WTC11 (cell line): ENCODE measurements around the gene GNG13. TPM values are rescaled to one million over a fixed set of nuclear protein-coding genes. Genes with fewer than 3 reads are reported as not detected.

Experiments
- ATAC-seq: fragments of 200-7000 bp; cut with Tn5 transposase; 2 replicates; pipeline ENCODE4 v1.10.0; 2021; ENCODE audit warnings: mild to moderate bottlenecking, moderate library complexity
- CTCF ChIA-PET: fragments of 300-600 bp; sonication (Branson Sonifier 250); formaldehyde crosslinking; loops from one replicate; lab custom pipeline; 2021; ENCODE audit warnings: antibody characterized with exemption; lab: Charles Lee
- POLR2A ChIA-PET: fragments of 350-600 bp; sonication (Branson Sonifier 250); formaldehyde crosslinking; loops from one replicate; lab custom pipeline; 2021; ENCODE audit warnings: antibody characterized with exemption; lab: Charles Lee
- DNase-seq: peaks from one replicate; pipeline ENCODE4 v3.0.0; 2021; ENCODE audit warnings: low spot score
- H3K27ac Mint-ChIP-seq: 2 replicates; pipeline ENCODE4 v1.8.0; 2021; ENCODE audit warnings: mixed read lengths
- H3K27me3 Mint-ChIP-seq: 2 replicates; pipeline ENCODE4 v1.8.0; 2021; ENCODE audit warnings: low read depth, mild to moderate bottlenecking, moderate library complexity, mixed read lengths
- H3K36me3 Mint-ChIP-seq: 2 replicates; pipeline ENCODE4 v1.8.0; 2021; ENCODE audit warnings: mixed read lengths
- H3K4me1 Mint-ChIP-seq: 2 replicates; pipeline ENCODE4 v1.8.0; 2022; ENCODE audit warnings: mixed read lengths
- H3K4me3 Mint-ChIP-seq: 2 replicates; pipeline ENCODE4 v1.8.0; 2021; ENCODE audit warnings: mild to moderate bottlenecking, moderate library complexity, mixed read lengths
- H3K9me3 Mint-ChIP-seq: 2 replicates; pipeline ENCODE4 v1.8.0; 2021; ENCODE audit warnings: mixed read lengths
- AFF4 ChIP-seq: sonication (generic); formaldehyde crosslinking; IDR thresholded peaks from 2 replicates; pipeline ENCODE4 v1.8.1; 2023; ENCODE audit warnings: mild to moderate bottlenecking, missing genetic modification reagents, borderline replicate concordance
- ARID4B ChIP-seq: sonication (generic); formaldehyde crosslinking; IDR thresholded peaks from 2 replicates; pipeline ENCODE4 v1.8.0; 2023; ENCODE audit warnings: missing genetic modification reagents, mild to moderate bottlenecking, borderline replicate concordance
- ATF1 ChIP-seq: sonication (generic); formaldehyde crosslinking; IDR thresholded peaks from 2 replicates; pipeline ENCODE4 v1.8.1; 2023; ENCODE audit warnings: mild to moderate bottlenecking, moderate library complexity, missing genetic modification reagents
- ATF3 ChIP-seq: sonication (generic); formaldehyde crosslinking; conservative IDR thresholded peaks from 2 replicates; pipeline ENCODE4 v1.8.1; 2022; ENCODE audit warnings: mild to moderate bottlenecking, missing genetic modification reagents
- E2F1 ChIP-seq: sonication (generic); formaldehyde crosslinking; IDR thresholded peaks from 2 replicates; pipeline ENCODE4 v1.8.0; 2022; ENCODE audit warnings: mild to moderate bottlenecking, missing genetic modification reagents
- E2F4 ChIP-seq: sonication (generic); formaldehyde crosslinking; IDR thresholded peaks from 2 replicates; pipeline ENCODE4 v1.8.1; 2022; ENCODE audit warnings: low read depth, mild to moderate bottlenecking, moderate library complexity, missing genetic modification reagents, borderline replicate concordance
- E2F5 ChIP-seq: sonication (generic); formaldehyde crosslinking; IDR thresholded peaks from 2 replicates; pipeline ENCODE4 v1.8.1; 2022; ENCODE audit warnings: mild to moderate bottlenecking, moderate library complexity, missing genetic modification reagents
- ETV6 ChIP-seq: sonication (generic); formaldehyde crosslinking; IDR thresholded peaks from 2 replicates; pipeline ENCODE4 v1.8.1; 2022; ENCODE audit warnings: mild to moderate bottlenecking, missing genetic modification reagents
- IRF2 ChIP-seq: sonication (generic); formaldehyde crosslinking; IDR thresholded peaks from 2 replicates; pipeline ENCODE4 v1.8.0; 2022; ENCODE audit warnings: low read depth, missing genetic modification reagents, borderline replicate concordance
- NFATC4 ChIP-seq: fragments of 250-450 bp; sonication (Bioruptor Pico); IDR thresholded peaks from 2 replicates; pipeline ENCODE4 v1.9.0; 2021; ENCODE audit warnings: mild to moderate bottlenecking
- NR2C2 ChIP-seq: sonication (generic); formaldehyde crosslinking; IDR thresholded peaks from 2 replicates; pipeline ENCODE4 v1.8.0; 2022; ENCODE audit warnings: mild to moderate bottlenecking, missing genetic modification reagents
- RORB ChIP-seq: fragments of 250-450 bp; sonication (Bioruptor Pico); IDR thresholded peaks from 2 replicates; pipeline ENCODE4 v1.9.0; 2021; ENCODE audit warnings: mild to moderate bottlenecking
- TP53 ChIP-seq: sonication (generic); formaldehyde crosslinking; IDR thresholded peaks from 2 replicates; pipeline ENCODE4 v1.8.1; 2023; ENCODE audit warnings: mild to moderate bottlenecking, missing genetic modification reagents
- USF2 ChIP-seq: sonication (generic); formaldehyde crosslinking; IDR thresholded peaks from 2 replicates; pipeline ENCODE4 v1.8.1; 2023; ENCODE audit warnings: mild to moderate bottlenecking, missing genetic modification reagents, moderate library complexity
- total RNA-seq: library from RNA; stranded (reverse); gene quantifications from 3 replicates; pipeline ENCODE4 v1.2.3, GENCODE V29; 2021

GNG13 gene
- total RNA-seq, 1 experiment from 2014 or later, result not detected

- no peak for TF ChIP-seq ATF3
- no peak for TF ChIP-seq E2F1 (CRISPR knock-in tag)
- TF ChIP-seq NR2C2 (CRISPR knock-in tag), result no peak
- TF ChIP-seq, all 79 proteins: peak for 0
Observed at GRCh38 chr16:802461-802860, 1.9 kb upstream of the GNG13 start (continued).

GRCh38 chr16:801584-802363 lies 1.2 kb upstream of the GNG13 start:
- CTCF ChIA-PET, result interaction anchor here (0.8 to 3.6 kb wide), 7 partner anchors 16 to 304 kb away, joined by 3 to 17 read pairs (median 4); no protein-coding TSS in a partner anchor
- peaks cover 39% of the 10 kb centered on the region for H3K27me3 Mint-ChIP-seq
- TF ChIP-seq ATF3 (no peak), NFATC4 (CRISPR knock-in tag) (no peak), USF2 (no peak), RORB (CRISPR knock-in tag) (no peak), AFF4 (CRISPR knock-in tag) (no peak), ATF1 (no peak), E2F4 (no peak)
- TF ChIP-seq, all 79 proteins: peak for 0
- Mint-ChIP-seq H3K27ac (no peak overlapping the region), H3K36me3 (peaks cover 7% of the 10 kb centered on the region), H3K4me3 (no peak overlapping the region), H3K9me3 (no peaks in the 10 kb centered on the region), H3K4me1 (no peaks in the 10 kb centered on the region)
- POLR2A ChIA-PET, result interaction anchor here (0.6 to 2.8 kb wide), 5 partner anchors 13 to 82 kb away, joined by 3 to 12 read pairs (median 4); partner anchors contain the start of genes CHTF18 and RPUSD1
- DNase-seq, result no peak
- no peak for ATAC-seq

GRCh38 chr16:800834-801511 lies 439 bp upstream of the GNG13 start:
- ChIA-PET CTCF (interaction anchor here (0.8 to 3.6 kb wide), 9 partner anchors 16 to 305 kb away, joined by 3 to 17 read pairs (median 4); no protein-coding TSS in a partner anchor), POLR2A (interaction anchor here (0.6 to 2.8 kb wide), 5 partner anchors 12 to 85 kb away, joined by 3 to 12 read pairs (median 4); partner anchors contain the start of genes CHTF18 and RPUSD1)
- H3K9me3 Mint-ChIP-seq, result no peaks in the 10 kb centered on the region
- H3K36me3 Mint-ChIP-seq, result peaks cover 10% of the 10 kb centered on the region
- H3K27me3 Mint-ChIP-seq, result peaks cover 39% of the 10 kb centered on the region
- peak; percentile 3 for ATAC-seq
- no peak for DNase-seq
- 0 out of 2 replicates have a peak, but pooled peaks have one; percentile 30 for TF ChIP-seq E2F5 (CRISPR knock-in tag)
- TF ChIP-seq E2F1 (CRISPR knock-in tag), result no peak
- TF ChIP-seq TP53 (CRISPR knock-in tag), result no peak
- TF ChIP-seq ARID4B (CRISPR knock-in tag), result no peak
- TF ChIP-seq IRF2, result 0 out of 2 replicates have a peak, but pooled peaks have one; percentile 14
- no peak for TF ChIP-seq ETV6
- H3K4me1 Mint-ChIP-seq, result no peaks in the 10 kb centered on the region
- H3K4me3 Mint-ChIP-seq, result no peak overlapping the region
- no peak overlapping the region for H3K27ac Mint-ChIP-seq
